ENCODE measurements around the gene ALDH1L1.

DNA sequence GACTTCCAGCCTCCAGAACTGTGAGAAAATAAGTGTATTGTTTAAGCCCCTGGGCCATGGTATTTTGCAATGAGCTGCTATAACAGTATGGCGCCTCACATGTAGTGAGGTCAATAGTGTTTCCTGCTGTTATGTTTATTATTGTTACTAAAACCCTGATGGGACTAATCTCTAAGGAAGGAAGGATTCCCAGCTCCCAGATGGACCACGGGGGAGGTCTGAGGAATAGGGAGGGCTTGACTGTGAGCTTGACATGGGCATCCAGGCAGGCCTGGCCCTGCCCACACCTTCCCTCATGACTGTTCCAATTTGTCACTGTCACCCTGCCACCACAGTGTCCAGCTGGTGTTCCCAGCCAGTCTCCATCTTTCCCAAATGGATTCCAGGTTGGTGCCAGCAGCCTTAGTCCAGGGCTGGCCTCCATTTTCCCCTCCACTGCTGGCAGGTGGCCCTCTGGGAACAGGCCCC, 82.0 kb downstream of the ALDH1L1 start:
- TF ChIP-seq POLR2A (IDR thresholded peaks at IDR 0.05; ENCODE audit: low read length), result no peak
- TF ChIP-seq GATA1 (IDR thresholded peaks at IDR 0.05; ENCODE audit: low read depth, low read length), result no peak

Data from erythroblast (primary cell).